A673 (cell line): ENCODE data around the gene SH3RF2.

Experiments used
- EZH2 ChIP-seq: fragments of 200-600 bp; sonication (generic); IDR thresholded peaks from 2 replicates; pipeline ENCODE4 v1.6.1; 2017; ENCODE audit warnings: borderline replicate concordance, low read depth, mild to moderate bottlenecking, mixed read lengths, antibody characterized with exemption, low read length; ENCODE audit not compliant: poor library complexity, severe bottlenecking
- TF ChIP-seq, protein P1 (sequence below): fragments of 300-800, 200-600 bp; sonication (generic); conservative IDR thresholded peaks from 2 replicates; pipeline ENCODE4 v1.5.1; 2017; ENCODE audit warnings: low read depth, mild to moderate bottlenecking, antibody characterized with exemption, low read length, moderate library complexity, mixed read lengths

DNA sequence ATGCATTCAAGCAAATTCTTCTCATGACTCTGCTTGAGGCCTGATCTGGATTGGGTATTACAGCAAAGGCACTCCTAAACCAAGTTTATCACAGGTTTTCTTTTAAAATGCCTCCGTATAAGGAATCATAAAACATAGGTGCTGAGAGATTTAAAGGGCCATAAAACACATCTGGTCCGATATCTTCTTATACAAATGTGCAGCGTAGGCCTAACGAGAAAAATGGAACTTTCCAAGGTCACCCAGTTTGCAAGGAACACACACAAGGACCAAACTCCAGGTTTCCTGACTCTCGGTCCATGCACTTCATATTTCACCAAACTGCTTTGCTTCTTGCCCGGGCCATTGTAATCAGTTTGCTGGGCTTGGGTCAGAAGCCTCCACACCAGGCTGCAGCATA, 22.1 kb downstream of the SH3RF2 start:
- TF ChIP-seq, protein P1, sequence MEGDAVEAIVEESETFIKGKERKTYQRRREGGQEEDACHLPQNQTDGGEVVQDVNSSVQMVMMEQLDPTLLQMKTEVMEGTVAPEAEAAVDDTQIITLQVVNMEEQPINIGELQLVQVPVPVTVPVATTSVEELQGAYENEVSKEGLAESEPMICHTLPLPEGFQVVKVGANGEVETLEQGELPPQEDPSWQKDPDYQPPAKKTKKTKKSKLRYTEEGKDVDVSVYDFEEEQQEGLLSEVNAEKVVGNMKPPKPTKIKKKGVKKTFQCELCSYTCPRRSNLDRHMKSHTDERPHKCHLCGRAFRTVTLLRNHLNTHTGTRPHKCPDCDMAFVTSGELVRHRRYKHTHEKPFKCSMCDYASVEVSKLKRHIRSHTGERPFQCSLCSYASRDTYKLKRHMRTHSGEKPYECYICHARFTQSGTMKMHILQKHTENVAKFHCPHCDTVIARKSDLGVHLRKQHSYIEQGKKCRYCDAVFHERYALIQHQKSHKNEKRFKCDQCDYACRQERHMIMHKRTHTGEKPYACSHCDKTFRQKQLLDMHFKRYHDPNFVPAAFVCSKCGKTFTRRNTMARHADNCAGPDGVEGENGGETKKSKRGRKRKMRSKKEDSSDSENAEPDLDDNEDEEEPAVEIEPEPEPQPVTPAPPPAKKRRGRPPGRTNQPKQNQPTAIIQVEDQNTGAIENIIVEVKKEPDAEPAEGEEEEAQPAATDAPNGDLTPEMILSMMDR, result no peak
- TF ChIP-seq EZH2, result no peak
